HG03571 (cell line): ENCODE results near the gene ME1.
"Not testable (repeated sequence)": the region's sequence is repeated elsewhere in the genome, so short reads cannot be mapped to it uniquely, and the experiment has no call there.

Experiments used
- ATAC-seq: cut with Tn5 transposase; IDR thresholded peaks from one replicate; pipeline ENCODE4 v1.9.1; 2021; ENCODE audit not compliant: unreplicated experiment

The ME1 gene

DNA sequence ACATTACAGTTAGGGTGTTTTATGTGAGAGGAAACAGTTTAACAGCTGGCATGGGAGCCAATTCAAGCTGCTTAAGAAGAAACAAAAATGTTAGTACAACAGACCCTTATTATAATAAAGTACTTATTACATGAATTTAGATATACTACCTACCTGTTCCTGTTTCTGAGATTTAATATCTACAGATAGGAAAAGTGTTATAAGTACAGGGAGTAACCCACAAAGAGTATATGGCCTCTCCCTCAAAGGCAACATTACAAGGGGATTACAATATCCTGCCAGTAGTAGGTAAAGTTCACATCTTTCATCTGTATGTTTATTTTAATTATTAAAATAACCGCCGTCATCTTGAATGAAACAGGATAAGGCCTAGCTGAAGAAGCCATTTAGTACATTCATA is 1.8 kb upstream of the ME1 start:
- no peak for ATAC-seq

DNA sequence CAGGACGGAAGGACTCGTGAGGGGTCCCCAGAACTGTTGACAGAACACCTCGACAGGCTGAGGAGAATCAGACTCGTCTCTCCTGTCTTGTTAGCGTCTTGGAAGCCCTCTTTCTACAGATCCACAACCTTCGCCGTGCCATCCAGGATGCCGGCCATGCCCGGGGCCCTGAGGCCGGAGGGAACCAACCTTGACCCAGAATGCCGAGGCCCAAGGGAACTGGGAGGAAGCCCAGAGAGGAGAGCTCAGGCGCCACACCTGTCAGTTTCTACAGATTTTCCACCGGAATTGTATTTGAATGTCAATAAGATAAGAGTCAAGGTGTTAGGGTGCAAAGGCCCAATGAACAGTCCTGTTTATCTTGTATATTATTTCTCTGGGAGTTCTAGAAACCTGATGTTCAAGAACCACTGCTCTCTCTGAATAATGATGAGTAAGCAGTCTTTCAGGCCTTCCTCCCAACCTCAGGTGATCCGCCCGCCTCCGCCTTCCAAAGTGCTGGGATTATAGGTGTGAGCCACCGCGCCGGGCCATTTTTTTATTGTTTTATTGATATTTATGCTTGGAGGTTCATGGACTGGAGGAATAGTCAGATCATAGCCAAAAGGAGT is 799 bp upstream of the ME1 start:
- ATAC-seq, result no peak

DNA sequence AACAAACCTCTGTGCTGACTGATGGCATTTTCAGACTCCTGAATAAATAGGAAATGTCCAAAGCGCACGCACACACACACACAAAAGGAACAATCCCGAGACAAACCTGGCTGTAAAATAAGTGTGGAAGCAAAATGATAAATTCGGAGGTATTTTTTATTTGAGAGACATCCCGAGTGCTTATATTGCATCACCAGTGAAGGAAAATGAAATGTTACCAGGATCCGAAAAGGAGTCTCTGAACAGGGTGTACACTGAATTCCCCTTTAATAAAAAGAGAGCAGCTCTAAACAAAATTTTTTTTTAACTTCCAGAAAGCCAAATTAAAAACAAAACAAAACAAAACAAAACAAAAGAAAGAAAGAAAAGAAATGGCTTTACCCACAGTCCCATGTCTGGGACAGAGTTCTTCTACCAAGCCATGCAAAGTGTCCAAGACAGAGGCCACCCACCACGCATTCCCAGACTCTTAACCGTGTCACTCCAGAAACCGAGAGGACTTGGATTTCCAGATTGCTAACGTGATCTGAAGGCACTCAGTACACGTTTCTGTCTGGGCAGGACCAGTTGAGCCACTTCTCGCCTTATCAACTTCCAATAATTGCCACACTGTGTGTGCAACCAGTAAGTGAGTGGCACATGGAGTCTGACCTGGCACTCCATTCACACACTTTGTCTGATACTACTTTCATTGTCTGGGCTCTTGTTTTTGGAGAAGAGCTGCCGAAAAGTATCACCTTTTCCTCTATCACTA is 817 bp downstream of the ME1 start:
- ATAC-seq, result no peak

DNA sequence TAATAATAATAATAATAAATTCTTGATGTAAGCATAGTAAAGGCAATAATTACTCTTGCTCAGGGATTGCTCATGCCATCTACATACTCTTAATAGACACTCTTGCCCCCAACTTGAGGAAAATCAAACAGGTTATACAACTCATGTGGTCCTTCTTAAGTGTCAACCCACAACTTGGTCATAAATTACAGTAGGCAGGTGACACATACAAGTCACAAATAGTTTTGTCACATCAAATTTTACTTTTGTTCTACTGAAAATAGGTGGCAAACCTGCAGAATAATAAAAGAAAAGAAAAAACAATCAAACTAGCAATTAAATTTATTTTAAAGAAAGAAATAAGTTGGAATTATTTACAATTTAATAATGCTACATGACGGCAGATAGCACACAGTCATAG is 1.6 kb downstream of the ME1 start:
- ATAC-seq, result no peak

DNA sequence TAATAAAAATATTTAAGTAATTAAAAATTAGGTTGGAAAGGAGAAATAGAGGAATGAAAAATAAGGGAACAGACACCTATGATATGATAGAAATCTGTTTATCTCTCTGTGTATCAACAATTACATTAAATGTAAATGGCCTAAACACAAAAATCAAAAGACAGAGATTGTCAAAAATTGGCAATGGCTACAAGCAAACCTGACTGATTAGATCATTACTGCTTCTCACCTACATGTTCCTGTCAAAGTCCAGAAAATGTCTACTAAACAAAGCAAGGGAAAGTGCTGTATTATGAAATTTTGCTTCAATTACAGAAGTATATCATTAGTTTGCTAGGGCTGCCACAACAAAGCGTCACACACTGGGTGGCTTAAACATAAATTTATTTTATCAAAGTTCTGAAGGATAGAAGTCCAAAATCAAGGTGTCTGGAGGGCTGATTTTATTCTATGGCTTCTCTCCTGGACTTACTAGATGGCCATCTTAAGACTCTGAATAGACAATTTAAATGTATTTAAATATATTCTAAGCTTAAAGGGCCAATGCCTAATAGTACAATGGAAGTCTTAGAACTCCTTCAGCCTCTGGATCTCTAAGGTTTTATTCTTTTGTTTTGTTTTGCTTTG is 6.3 kb downstream of the ME1 start:
- ATAC-seq, result no peak

DNA sequence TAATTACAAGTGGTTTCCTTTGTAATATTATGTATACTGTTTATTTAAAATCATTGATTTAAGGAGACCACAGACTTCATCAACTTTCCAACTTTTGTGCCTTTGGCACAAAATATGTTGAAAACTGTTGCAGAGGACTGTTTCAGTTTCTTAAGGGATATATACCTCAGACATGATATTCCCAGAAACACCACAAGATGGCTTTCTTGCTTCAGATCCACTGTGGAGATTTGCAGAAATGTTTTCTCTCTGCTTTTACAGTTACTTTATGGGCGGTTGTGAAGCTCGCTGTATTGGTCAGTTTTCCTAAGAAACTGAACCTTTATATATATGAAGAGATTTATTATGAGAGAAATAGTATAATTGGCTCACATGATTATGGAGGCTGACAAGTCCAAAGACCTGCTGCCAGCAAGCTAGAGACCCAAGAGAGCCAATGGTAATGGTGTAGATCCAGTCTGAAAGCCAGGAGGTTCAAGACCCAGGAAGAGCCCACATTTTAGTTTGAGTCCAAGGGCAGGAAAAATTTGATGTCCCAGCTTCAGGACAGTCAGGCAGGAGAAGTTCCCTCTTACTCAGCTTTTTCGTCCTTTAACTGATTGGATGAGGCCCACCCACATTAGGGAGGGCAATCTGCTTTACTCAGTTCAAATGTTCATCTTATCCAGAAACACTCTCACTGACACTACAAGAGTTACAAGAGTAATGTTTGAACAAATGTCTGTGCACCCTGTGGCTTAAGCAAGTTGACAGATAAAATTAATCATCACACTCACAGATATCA is 12.8 kb downstream of the ME1 start:
- ATAC-seq, result no peak

DNA sequence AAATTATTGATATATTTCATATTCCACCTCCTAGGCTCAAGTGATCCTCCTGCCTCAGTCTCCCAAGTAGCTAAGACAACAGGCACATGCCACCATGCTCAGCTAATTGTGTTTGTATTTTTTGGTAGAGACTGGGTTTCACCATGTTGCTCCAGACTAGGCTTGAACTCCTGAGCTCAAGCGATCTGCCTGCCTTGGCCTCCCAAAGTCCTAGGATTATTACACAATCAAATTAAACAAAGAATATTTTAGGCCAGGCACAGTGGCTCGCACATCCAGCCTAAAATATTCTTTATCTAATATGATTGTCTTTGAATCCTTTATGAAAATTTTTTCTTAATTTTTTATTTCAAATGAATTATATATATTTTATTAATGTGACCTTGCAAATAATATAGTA is 17.8 kb downstream of the ME1 start:
- no peak for ATAC-seq

DNA sequence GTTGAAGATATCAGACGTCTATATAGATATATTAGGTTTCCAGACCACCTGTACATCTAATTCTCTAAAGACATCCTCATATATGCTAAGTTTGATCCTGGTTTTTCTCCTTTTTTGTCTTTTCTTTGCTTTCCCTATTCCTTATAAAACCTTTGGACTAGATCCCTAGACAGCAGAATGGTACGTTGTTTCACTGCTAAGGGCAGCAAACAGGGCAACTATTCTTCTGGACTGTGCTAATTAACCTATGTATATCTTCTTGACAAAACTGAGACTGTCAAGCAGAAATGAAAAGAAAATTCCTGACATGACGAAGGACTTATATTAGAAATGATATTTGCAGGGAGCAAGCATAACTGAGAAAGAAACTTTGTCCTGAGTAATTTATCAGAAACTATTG is 19.1 kb downstream of the ME1 start:
- no peak for ATAC-seq

DNA sequence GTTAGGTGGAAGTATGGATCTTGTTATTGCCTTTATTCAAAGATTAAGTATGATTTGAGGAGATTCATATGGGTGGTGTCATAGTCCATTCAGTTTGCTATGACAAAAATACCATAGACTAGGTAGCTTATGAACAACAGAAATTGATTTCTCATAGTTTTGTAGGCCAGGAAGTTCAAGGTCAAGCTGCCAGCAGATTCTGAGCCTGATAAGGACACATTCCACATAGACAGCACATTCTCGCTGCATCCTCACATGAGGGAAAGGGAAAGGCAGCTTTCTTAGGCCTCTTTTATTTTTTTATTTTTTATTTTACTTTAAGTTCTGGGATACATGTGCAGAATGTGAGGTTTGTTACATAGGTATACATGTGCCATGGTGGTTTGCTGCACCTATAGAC is 27.7 kb downstream of the ME1 start:
- no peak for ATAC-seq

DNA sequence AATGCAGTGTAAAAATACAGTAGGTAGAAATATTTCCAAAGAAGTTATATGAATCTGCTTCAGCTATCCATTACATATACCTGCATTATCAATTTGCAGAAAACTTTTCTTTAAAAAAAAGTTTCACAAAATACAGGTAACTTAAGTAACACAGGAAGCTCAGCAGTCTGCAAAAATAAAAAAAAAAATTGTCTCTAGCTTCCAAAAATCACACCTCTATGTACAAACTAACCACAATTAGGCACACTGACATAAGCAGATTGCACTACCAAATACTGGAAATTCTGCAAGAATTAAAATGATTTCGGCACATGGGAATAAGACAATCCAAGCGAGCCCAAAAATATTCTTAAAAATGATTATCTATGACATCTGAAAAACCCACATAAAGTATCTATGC is 41.2 kb downstream of the ME1 start:
- no peak for ATAC-seq

DNA sequence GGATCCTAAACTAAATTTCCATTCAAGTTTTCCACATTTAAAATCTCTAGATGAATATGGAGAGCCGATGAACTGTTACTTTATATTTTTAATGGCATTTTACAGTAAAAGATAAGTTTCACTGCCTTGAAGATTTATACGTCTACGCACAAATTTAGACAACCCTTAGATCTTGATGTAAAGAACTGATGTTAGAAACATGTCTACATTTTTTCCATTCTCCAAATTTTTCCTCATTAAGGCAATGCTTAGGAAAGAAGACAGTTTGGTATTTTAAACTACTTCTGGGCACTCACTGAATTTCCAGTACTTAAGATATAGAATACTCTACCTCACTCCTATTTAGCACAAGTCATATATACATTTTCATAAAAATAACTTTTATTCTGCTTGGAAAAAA is 45.4 kb downstream of the ME1 start:
- ATAC-seq, result no peak

DNA sequence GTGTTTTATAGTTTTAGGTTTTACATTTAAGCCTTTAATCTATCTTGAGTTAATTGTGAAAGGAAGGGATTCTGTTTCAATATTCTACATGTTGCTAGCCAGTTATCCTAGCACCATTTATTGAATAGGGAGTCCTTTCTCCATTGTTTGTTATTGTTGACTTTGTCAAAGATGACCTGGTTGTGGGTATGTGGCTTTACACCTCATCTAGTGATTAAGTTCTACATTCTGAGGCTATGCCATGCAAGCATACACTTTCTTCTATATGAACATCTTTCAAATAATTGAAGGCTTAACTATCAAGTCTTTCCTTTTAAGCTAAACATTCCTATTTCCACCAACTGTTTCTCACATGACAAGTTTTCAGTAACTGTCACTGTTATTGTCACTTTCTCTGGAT is 46.1 kb downstream of the ME1 start:
- ATAC-seq, result no peak

DNA sequence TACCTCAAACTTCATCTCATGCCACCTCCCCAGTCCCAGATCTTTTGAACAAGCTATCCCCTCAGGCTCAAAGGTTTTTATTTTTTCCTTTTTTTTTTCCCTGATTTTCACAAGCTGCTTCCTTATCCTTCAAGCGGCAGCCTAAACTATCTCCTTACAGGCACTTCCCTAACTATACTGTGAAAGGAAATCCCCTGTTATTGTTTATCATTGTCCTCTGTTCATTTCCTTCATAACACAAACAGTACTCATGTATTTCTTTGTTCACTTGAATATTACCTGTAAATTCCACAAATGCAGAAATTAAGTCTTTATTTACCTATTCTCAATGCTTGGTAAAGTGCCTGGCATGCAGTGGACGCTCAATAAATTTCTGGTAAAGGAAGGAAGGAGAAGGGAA is 48.9 kb downstream of the ME1 start:
- ATAC-seq, result no peak

DNA sequence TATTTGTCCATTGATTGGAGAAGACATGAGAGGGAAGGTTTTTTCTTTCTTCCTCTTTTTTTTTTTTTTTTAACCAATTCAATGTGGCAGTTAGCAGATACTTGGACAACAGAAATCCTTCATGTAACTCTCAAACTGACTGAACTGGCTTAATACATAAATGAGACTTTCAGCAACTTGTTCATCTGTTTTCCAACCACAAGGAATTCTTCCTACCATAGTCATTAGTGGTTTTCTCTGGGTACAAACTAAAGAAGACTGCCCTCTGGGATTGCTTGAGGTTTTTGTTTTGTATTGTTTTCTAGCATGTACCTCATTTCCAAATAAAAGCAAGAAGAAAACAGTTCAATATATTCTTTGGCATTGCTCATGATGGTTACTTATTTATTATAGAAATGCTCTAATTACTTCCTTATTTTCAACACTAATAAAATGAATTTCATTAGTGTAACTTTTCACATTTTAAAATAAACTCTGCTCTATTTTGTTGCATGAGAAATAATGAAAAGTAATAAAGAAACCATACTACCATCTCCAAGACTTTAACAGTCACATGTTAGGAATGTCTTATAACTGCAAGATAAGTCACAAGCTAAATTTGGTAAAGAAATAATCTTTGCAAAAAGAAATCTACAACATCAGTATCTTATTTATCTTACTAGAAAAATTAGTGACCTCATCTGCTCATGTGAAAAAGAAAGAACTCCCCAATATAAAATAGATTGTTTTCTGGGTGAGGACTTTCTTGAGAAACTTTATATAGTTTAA is 52.0 kb downstream of the ME1 start:
- ATAC-seq, result no peak

DNA sequence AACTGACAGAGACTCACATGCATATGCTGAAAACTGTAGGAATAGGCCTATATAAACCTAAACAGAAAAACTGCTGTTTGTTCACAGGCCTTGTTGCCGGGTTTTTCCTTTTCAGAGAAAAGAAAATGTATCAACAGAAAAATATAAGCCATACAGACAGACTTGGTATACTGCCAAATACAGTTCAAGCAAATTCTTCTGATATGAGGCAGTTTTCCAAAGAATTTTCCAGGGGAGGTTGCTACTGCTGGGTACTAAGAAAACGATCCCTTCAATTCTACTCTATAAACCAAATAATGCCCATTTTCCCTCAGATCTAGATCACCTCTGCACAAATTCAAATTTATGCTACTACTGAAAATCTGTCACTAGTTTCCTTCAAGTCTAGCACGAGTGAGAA is 59.4 kb downstream of the ME1 start:
- no peak for ATAC-seq

DNA sequence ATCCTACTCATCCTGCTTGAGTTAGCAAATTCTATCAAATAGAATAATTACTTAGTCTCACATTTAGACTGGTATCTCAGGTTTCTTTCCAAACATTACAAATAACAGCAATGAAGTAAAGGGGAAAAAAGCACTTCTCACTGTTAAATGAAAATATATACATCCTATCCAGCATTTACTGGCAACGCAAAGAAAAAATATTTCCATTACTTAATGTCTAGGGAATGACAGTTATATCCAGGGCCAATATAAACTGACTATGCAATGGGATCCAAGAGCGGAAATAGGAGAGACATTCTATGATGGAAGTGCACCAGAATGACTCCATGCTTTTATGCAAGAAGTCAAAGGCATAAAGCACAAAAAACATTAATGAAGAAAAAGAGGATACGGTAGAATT is 60.3 kb downstream of the ME1 start:
- no peak for ATAC-seq

DNA sequence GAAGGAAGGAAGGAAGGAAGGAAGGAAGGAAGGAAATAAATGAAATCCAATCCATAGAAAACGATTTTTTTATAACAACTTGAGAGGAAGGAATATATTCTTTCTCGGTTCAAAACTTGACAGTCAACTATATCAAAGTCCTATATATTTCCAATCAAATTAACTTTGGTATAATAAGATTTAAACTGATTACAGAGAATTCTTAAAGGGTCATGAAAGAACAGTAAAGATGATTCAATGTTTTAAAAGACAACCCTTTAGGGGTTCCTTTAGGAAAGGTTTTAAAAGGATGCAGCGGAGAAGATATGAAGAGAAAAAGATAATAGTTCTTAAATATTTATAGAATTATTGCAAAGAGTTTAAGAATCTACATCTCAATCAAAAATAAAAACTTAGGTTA is 61.2 kb downstream of the ME1 start:
- no peak for ATAC-seq

DNA sequence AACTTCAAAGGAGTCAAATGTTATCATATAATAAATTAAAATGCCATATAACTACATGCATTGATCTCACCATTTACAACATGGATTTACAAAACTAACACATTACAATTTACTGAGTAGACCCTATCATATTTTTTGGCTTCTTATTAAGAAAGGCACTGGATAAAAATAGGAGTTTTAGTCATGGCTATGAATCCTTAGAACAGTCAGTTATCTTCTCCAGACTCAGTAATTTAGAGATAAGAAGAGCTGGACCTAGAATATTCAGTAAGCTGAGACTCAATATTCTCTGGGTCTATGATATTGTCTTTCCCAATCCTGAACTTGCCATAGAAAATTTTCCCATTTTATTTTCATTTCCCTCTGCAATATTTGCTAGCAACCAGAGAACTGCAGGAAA is 62.3 kb downstream of the ME1 start:
- no peak for ATAC-seq

DNA sequence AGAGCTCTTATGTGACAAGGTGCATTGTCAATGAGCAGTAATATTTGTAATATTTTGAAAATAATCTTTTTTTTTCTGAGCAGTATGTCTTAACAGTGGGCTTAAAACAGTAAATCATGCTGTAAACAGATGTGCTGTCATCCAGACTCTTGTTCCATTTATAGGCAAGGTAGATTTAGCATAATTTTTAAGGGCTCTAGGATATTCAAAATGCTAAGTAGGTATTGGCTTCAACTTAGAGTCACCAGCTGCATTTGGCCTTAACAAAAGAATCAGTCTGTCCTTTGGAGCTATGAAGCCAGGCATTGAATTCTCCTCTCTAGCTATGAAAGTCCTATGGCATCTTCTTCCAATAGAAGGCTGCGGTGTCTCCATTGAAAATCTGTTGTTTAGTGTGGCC is 63.7 kb downstream of the ME1 start:
- no peak for ATAC-seq

DNA sequence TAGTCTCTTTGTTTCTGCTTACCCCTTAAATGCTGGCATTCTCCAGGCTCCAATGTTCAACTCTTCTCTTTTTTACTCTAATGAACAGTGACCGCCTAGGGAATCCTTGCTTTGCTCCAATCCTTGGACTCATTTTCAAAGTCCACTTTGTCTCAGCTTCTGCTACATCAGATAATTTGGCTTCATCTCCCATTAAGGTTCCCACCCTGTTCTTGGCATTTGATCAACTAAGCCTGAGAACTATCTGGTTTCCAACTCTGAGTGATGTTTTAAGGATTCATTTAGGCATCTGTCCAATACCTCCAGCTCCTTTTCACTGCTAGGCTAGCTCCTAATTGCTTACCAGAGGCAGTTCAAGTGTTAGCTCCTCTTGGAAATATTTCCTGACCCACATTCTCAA is 64.9 kb downstream of the ME1 start:
- ATAC-seq, result no peak

DNA sequence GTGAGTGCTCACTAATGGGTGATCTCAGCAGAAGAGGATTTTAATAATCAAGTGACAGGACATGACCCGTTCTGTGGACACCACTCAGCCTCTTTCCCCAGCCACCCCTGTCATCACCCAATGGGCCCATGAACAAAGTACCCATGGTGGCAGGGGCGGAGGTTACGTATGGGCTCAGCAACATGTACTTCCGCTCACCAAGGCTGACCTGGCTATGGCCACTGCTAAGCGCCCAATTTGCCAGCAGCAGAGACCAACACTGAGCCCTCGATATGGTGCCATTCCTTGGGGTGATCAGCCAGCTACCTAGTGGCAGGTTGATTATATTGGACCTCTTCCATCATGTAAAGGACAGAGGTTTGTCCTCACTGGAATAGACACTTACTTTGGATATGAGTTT is 68.5 kb downstream of the ME1 start:
- not testable (repeated sequence) for ATAC-seq
